ENCODE results near the gene CCDC97.
"Not testable (repeated sequence)": the region's sequence is repeated elsewhere in the genome, so short reads cannot be mapped to it uniquely, and the experiment has no call there.

CCDC97 gene

GRCh38 chr19:41366089-41366488, 56.1 kb downstream of the CCDC97 start:
- no peak overlapping the region for H2AFZ ChIP-seq (ENCODE audit: low read length)
- H3K9me3 ChIP-seq (ENCODE audit: insufficient read depth, low read depth, low read length) = no peaks in the 10 kb centered on the region
- H3K4me3 ChIP-seq (ENCODE audit: low read length, poor library complexity, severe bottlenecking) = no peak overlapping the region
- peak overlapping the region; percentile 4 for H3K4me2 ChIP-seq (ENCODE audit: low read depth, low read length, poor library complexity, severe bottlenecking)
- no peak overlapping the region for H3K9ac ChIP-seq (ENCODE audit: low read depth, low read length, poor library complexity, severe bottlenecking)
- H4K20me1 ChIP-seq (ENCODE audit: insufficient read depth, low read length, poor library complexity, severe bottlenecking) = no peaks in the 10 kb centered on the region
- H3K27me3 ChIP-seq (ENCODE audit: insufficient read depth, low read length, poor library complexity, severe bottlenecking) = no peaks in the 10 kb centered on the region
- TF ChIP-seq CTCF (conservative IDR thresholded peaks at IDR 0.05; ENCODE audit: low read length) = peak; percentile 49; the same call in 1 of the 2 replicates
- TF ChIP-seq EZH2phosphoT487 (IDR thresholded peaks at IDR 0.05; ENCODE audit: borderline replicate concordance) = no peak
- peaks cover 18% of the 10 kb centered on the region for H3K4me1 ChIP-seq (ENCODE audit: insufficient read depth, low read length, poor library complexity, severe bottlenecking)
- H3K9me2 ChIP-seq (replicated peaks; ENCODE audit: low read depth, low read length) = no peaks in the 10 kb centered on the region
- H3K79me2 ChIP-seq (ENCODE audit: insufficient read depth, low read length) = peaks cover 21% of the 10 kb centered on the region
- no peaks in the 10 kb centered on the region for H3K36me3 ChIP-seq (ENCODE audit: insufficient read depth, low read length)
- no peaks in the 10 kb centered on the region for H3F3A ChIP-seq (ENCODE audit: low read depth)

- Histone ChIP-seq H3K4me3 (ENCODE audit: low read length, poor library complexity, severe bottlenecking) (no peak overlapping the region), H3K9me3 (ENCODE audit: insufficient read depth, low read depth, low read length) (no peaks in the 10 kb centered on the region), H3K4me1 (ENCODE audit: insufficient read depth, low read length, poor library complexity, severe bottlenecking) (peaks cover 15% of the 10 kb centered on the region), H3K4me2 (ENCODE audit: low read depth, low read length, poor library complexity, severe bottlenecking) (no peak overlapping the region), H3K36me3 (ENCODE audit: insufficient read depth, low read length) (no peaks in the 10 kb centered on the region), H3K9ac (ENCODE audit: low read depth, low read length, poor library complexity, severe bottlenecking) (no peak overlapping the region), H3K9me2 (replicated peaks; ENCODE audit: low read depth, low read length) (no peaks in the 10 kb centered on the region), H3F3A (ENCODE audit: low read depth) (no peaks in the 10 kb centered on the region), H3K79me2 (ENCODE audit: insufficient read depth, low read length) (peaks cover 21% of the 10 kb centered on the region), H4K20me1 (ENCODE audit: insufficient read depth, low read length, poor library complexity, severe bottlenecking) (no peaks in the 10 kb centered on the region), H2AFZ (ENCODE audit: low read length) (no peak overlapping the region), H3K27me3 (ENCODE audit: insufficient read depth, low read length, poor library complexity, severe bottlenecking) (no peaks in the 10 kb centered on the region)
- no peak for TF ChIP-seq CTCF (conservative IDR thresholded peaks at IDR 0.05; ENCODE audit: low read length)
- no peak for TF ChIP-seq EZH2phosphoT487 (IDR thresholded peaks at IDR 0.05; ENCODE audit: borderline replicate concordance)
Observed at GRCh38 chr19:41367848-41368301, 57.9 kb downstream of the CCDC97 start.

GRCh38 chr19:41369769-41370168, 59.8 kb downstream of the CCDC97 start:
- TF ChIP-seq EZH2phosphoT487 (IDR thresholded peaks at IDR 0.05; ENCODE audit: borderline replicate concordance) = no peak
- TF ChIP-seq CTCF (conservative IDR thresholded peaks at IDR 0.05; ENCODE audit: low read length) = no peak
- Histone ChIP-seq H3K27me3 (ENCODE audit: insufficient read depth, low read length, poor library complexity, severe bottlenecking) (no peaks in the 10 kb centered on the region), H3K4me3 (ENCODE audit: low read length, poor library complexity, severe bottlenecking) (no peak overlapping the region), H3K9ac (ENCODE audit: low read depth, low read length, poor library complexity, severe bottlenecking) (no peak overlapping the region), H3K4me1 (ENCODE audit: insufficient read depth, low read length, poor library complexity, severe bottlenecking) (peaks cover 4% of the 10 kb centered on the region), H3K4me2 (ENCODE audit: low read depth, low read length, poor library complexity, severe bottlenecking) (no peak overlapping the region), H3F3A (ENCODE audit: low read depth) (no peaks in the 10 kb centered on the region), H3K79me2 (ENCODE audit: insufficient read depth, low read length) (peaks cover 16% of the 10 kb centered on the region), H3K9me2 (replicated peaks; ENCODE audit: low read depth, low read length) (no peaks in the 10 kb centered on the region), H3K36me3 (ENCODE audit: insufficient read depth, low read length) (no peaks in the 10 kb centered on the region), H3K9me3 (ENCODE audit: insufficient read depth, low read depth, low read length) (no peaks in the 10 kb centered on the region), H2AFZ (ENCODE audit: low read length) (no peak overlapping the region), H4K20me1 (ENCODE audit: insufficient read depth, low read length, poor library complexity, severe bottlenecking) (no peaks in the 10 kb centered on the region)

GRCh38 chr19:41371119-41371518, 61.1 kb downstream of the CCDC97 start:
- H3K36me3 ChIP-seq (ENCODE audit: insufficient read depth, low read length); H4K20me1 ChIP-seq (ENCODE audit: insufficient read depth, low read length, poor library complexity, severe bottlenecking); H3K9me3 ChIP-seq (ENCODE audit: insufficient read depth, low read depth, low read length); H2AFZ ChIP-seq (ENCODE audit: low read length); H3F3A ChIP-seq (ENCODE audit: low read depth); H3K4me2 ChIP-seq (ENCODE audit: low read depth, low read length, poor library complexity, severe bottlenecking); H3K9ac ChIP-seq (ENCODE audit: low read depth, low read length, poor library complexity, severe bottlenecking); H3K79me2 ChIP-seq (ENCODE audit: insufficient read depth, low read length); H3K27me3 ChIP-seq (ENCODE audit: insufficient read depth, low read length, poor library complexity, severe bottlenecking); H3K9me2 ChIP-seq (replicated peaks; ENCODE audit: low read depth, low read length); H3K4me1 ChIP-seq (ENCODE audit: insufficient read depth, low read length, poor library complexity, severe bottlenecking); H3K4me3 ChIP-seq (ENCODE audit: low read length, poor library complexity, severe bottlenecking): not testable (repeated sequence)

All from Loucy (cell line).